Type B pancreatic cell (in vitro differentiated cells): Measurements from ENCODE around the gene PEX14. TPM values are rescaled to one million over a fixed set of nuclear protein-coding genes. Genes with fewer than 3 reads are reported as not detected.
A peak's percentile ranks its signal among the peaks of the same experiment; 100 is the strongest.

Experiments used
- DNase-seq: peaks from one replicate; pipeline ENCODE4 v3.0.0; 2021; ENCODE audit warnings: mixed read lengths; ENCODE audit not compliant: unreplicated experiment; ENCODE audit errors: extremely low spot score
- H3K27ac Mint-ChIP-seq: 2 replicates; pipeline ENCODE4 v1.8.0; 2021; ENCODE audit warnings: mild to moderate bottlenecking, mixed read lengths
- H3K27me3 Mint-ChIP-seq: 2 replicates; pipeline ENCODE4 v1.8.0; 2021; ENCODE audit warnings: mixed read lengths
- H3K36me3 Mint-ChIP-seq: 2 replicates; pipeline ENCODE4 v1.8.0; 2021; ENCODE audit warnings: mixed read lengths
- H3K4me1 Mint-ChIP-seq: one replicate; pipeline ENCODE4 v1.8.0; 2021; ENCODE audit warnings: mixed read lengths; ENCODE audit not compliant: unreplicated experiment
- H3K4me3 Mint-ChIP-seq: 2 replicates; pipeline ENCODE4 v1.8.0; 2021; ENCODE audit warnings: mild to moderate bottlenecking, mixed read lengths
- H3K9me3 Mint-ChIP-seq: 2 replicates; pipeline ENCODE4 v1.8.0; 2021; ENCODE audit warnings: mixed read lengths
- CTCF ChIP-seq: fragments of 200-600 bp; sonication (generic); conservative IDR thresholded peaks from 2 replicates; pipeline ENCODE4 v1.5.0; 2021; ENCODE audit warnings: antibody characterized with exemption, mild to moderate bottlenecking
- total RNA-seq: library from RNA; stranded (reverse); gene quantifications from 2 replicates; pipeline ENCODE4 v1.2.1, GENCODE V29; 2021; ENCODE audit warnings: low replicate concordance

The PEX14 gene
- total RNA-seq, 1 donor from 2014 or later, result 22.5 TPM

- peak overlapping the region; percentile 35 for H3K27ac Mint-ChIP-seq
- DNase-seq, result no peak
- peak overlapping the region; percentile 57 for H3K4me3 Mint-ChIP-seq
- no peaks in the 10 kb centered on the region for H3K9me3 Mint-ChIP-seq
- no peaks in the 10 kb centered on the region for H3K36me3 Mint-ChIP-seq
- no peaks in the 10 kb centered on the region for H3K27me3 Mint-ChIP-seq
- peak; percentile 91 for TF ChIP-seq CTCF
- peaks cover 42% of the 10 kb centered on the region for H3K4me1 Mint-ChIP-seq
Observed at GRCh38 chr1:10507111-10507879, 32.5 kb downstream of the PEX14 start.

- H3K36me3 Mint-ChIP-seq, result no peaks in the 10 kb centered on the region
- no peaks in the 10 kb centered on the region for H3K9me3 Mint-ChIP-seq
- peaks cover 49% of the 10 kb centered on the region for H3K4me1 Mint-ChIP-seq
- H3K27ac Mint-ChIP-seq, result no peak overlapping the region
- no peak overlapping the region for H3K4me3 Mint-ChIP-seq
- no peak for TF ChIP-seq CTCF
- no peak for DNase-seq
- no peaks in the 10 kb centered on the region for H3K27me3 Mint-ChIP-seq
Observed at GRCh38 chr1:10508511-10508951, 33.8 kb downstream of the PEX14 start.

DNA sequence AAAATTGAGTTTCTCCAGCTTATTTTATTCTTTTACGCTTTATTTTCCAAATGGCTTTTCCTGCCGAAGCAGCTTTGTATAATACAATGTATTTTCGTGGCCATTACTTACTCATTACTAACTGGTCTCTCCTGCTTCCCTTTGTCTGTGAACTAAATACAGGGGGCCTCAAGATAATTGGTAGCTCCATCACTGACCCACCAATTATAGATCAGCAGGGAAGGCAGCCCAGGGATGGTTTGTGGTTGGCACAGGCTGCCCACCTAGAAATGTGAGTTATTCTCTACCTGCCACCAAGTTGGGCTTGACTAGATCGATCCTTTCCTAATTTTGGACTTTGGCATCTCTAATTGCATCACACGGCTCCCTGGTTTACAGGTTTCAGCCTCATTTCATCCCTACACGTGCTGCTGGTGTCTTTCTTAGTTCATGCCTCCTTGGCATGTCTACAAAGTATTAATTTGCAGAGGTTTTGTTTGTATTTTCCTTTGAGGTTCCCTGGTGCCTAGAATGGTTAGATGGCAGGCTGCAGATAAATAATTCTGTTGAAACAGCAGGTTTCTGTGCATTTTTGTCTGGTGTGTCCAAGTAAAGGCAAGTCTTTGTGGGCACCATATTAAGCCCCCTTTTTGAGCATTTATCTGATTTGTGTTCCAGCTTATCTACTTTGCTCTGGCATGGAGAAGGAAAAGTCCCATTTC, 35.2 kb downstream of the PEX14 start:
- no peak overlapping the region for H3K27ac Mint-ChIP-seq
- peaks cover 56% of the 10 kb centered on the region for H3K4me1 Mint-ChIP-seq
- no peaks in the 10 kb centered on the region for H3K27me3 Mint-ChIP-seq
- H3K4me3 Mint-ChIP-seq, result peak overlapping the region; percentile 3
- TF ChIP-seq CTCF, result no peak
- DNase-seq, result no peak
- H3K9me3 Mint-ChIP-seq, result no peaks in the 10 kb centered on the region
- no peaks in the 10 kb centered on the region for H3K36me3 Mint-ChIP-seq

DNA sequence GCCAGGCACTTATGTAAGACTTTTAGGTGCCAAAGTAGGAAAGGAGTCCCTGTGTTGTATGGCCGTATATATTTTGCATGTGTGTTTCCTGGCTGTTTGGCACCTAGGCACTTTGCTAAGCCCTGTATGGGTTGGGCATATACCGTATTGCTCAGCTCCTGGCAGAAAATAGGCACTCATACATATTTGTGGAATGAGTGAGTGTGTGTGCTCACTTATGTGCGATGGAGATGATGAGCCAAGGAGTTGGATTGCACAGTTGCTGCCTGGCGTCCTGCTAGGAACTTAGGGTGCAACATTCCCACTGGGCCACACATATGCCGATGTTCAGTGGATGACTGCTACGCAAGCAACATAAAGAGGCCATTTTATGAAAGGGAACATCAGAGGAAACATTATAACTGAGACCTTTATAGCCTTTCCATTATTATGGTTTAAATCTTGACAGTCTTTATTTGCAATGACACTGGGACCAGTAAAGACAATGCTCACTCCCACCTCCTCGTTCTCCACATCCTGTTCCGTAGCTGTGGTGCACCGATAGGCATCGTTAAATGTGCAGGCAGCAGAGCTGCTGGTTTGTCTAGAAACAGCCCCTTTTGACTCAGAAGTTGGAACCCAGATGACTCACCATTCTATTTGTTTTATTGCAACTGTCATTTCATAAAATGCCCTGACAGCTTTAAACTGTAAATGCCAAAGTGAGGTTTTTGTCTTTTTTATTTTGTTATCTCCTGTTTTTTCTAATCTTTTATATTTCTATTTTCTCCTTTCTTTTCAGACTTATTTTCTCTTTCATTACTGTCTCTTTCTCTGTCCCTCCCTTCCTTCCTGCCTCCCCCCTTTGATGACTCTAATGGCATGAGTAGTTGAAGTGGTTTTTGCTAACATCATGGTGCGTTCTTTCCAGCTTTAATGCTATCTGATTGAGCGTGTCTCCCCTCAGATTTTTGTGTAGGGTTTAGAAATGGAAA, 36.1 kb downstream of the PEX14 start:
- DNase-seq, result no peak
- no peaks in the 10 kb centered on the region for H3K36me3 Mint-ChIP-seq
- H3K4me3 Mint-ChIP-seq, result peak overlapping the region; percentile 32
- peak overlapping the region; percentile 27 for H3K27ac Mint-ChIP-seq
- no peaks in the 10 kb centered on the region for H3K9me3 Mint-ChIP-seq
- no peaks in the 10 kb centered on the region for H3K27me3 Mint-ChIP-seq
- peaks cover 60% of the 10 kb centered on the region for H3K4me1 Mint-ChIP-seq
- no peak for TF ChIP-seq CTCF

GRCh38 chr1:10511494-10511885, 36.7 kb downstream of the PEX14 start:
- Mint-ChIP-seq H3K9me3 (no peaks in the 10 kb centered on the region), H3K36me3 (no peaks in the 10 kb centered on the region), H3K27ac (no peak overlapping the region), H3K4me1 (peaks cover 63% of the 10 kb centered on the region), H3K4me3 (no peak overlapping the region), H3K27me3 (no peaks in the 10 kb centered on the region)
- no peak for DNase-seq
- no peak for TF ChIP-seq CTCF
